ENCODE results near the gene SSBP4.

GRCh38 chr19:18480006-18480691 lies 61.0 kb downstream of the SSBP4 start:
- TF ChIP-seq POLR2AphosphoS5 (IDR thresholded peaks at IDR 0.05; ENCODE audit: borderline replicate concordance, low read depth, low read length) = no peak
- no peak for TF ChIP-seq FOXP2 (optimal IDR thresholded peaks at IDR 0.05; ENCODE audit: control extremely low read depth, extremely low read length, insufficient read depth)

Measured in SK-N-MC (cell line).